Measurements from ENCODE around the gene PEAK1.

The PEAK1 gene

GRCh38 chr15:77081971-77082370 lies 337.9 kb downstream of the PEAK1 start:
- DNase-seq, result no peak

GRCh38 chr15:77076323-77076915 lies 343.5 kb downstream of the PEAK1 start:
- DNase-seq, result no peak

GRCh38 chr15:77075528-77075927 lies 344.4 kb downstream of the PEAK1 start:
- no peak for DNase-seq

GRCh38 chr15:77074350-77074749 lies 345.6 kb downstream of the PEAK1 start:
- no peak for DNase-seq

- no peak for DNase-seq
Observed at GRCh38 chr15:77071305-77072223, 348.3 kb downstream of the PEAK1 start.

GRCh38 chr15:77070495-77071304 lies 349.2 kb downstream of the PEAK1 start, which contains the start of gene TSPAN3:
Gene TSPAN3 (minus strand): TSS chr15:77071109. CDS start chr15:77070954, 155 bp downstream.
- peak; percentile 94 for DNase-seq

- DNase-seq, result no peak
Observed at GRCh38 chr15:77070180-77070494, 349.8 kb downstream of the PEAK1 start.

- no peak for DNase-seq
Observed at GRCh38 chr15:77069521-77070121, 350.3 kb downstream of the PEAK1 start.

- no peak for DNase-seq
Observed at GRCh38 chr15:77068633-77069032, 351.3 kb downstream of the PEAK1 start.

GRCh38 chr15:77067691-77068367 lies 352.1 kb downstream of the PEAK1 start:
- no peak for DNase-seq

- no peak for DNase-seq
Observed at GRCh38 chr15:77066971-77067690, 352.8 kb downstream of the PEAK1 start.

GRCh38 chr15:77064539-77065308 lies 355.2 kb downstream of the PEAK1 start:
- no peak for DNase-seq

- DNase-seq, result no peak
Observed at GRCh38 chr15:77064063-77064462, 355.8 kb downstream of the PEAK1 start.

- DNase-seq, result no peak
Observed at GRCh38 chr15:77063249-77063648, 356.7 kb downstream of the PEAK1 start.

GRCh38 chr15:77060546-77060945 lies 359.4 kb downstream of the PEAK1 start:
- no peak for DNase-seq

- DNase-seq, result no peak
Observed at GRCh38 chr15:77059786-77060361, 360.0 kb downstream of the PEAK1 start.

GRCh38 chr15:77058468-77058867 lies 361.4 kb downstream of the PEAK1 start:
- DNase-seq, result no peak

GRCh38 chr15:77057685-77058084 lies 362.2 kb downstream of the PEAK1 start:
- DNase-seq, result no peak

- DNase-seq, result no peak
Observed at GRCh38 chr15:77057072-77057471, 362.8 kb downstream of the PEAK1 start.

GRCh38 chr15:77053709-77054108 lies 366.2 kb downstream of the PEAK1 start:
- no peak for DNase-seq

- DNase-seq, result no peak
Observed at GRCh38 chr15:77052556-77052955, 367.3 kb downstream of the PEAK1 start.

Data from activated CD8-positive, alpha-beta memory T cell treated with anti-CD3 and anti-CD28 coated beads, Interleukin-2, amount 50 U/mL, for 48 hours (primary cell).